Islet of Langerhans (tissue), 1 donor: ENCODE measurements around the gene ARHGEF3.

Experiments used
- FAIRE-seq: peaks from one replicate; lab custom pipeline; 2011; peaks lifted over from hg19 to GRCh38; lab: Jason Lieb, UNC

Gene ARHGEF3, protein sequence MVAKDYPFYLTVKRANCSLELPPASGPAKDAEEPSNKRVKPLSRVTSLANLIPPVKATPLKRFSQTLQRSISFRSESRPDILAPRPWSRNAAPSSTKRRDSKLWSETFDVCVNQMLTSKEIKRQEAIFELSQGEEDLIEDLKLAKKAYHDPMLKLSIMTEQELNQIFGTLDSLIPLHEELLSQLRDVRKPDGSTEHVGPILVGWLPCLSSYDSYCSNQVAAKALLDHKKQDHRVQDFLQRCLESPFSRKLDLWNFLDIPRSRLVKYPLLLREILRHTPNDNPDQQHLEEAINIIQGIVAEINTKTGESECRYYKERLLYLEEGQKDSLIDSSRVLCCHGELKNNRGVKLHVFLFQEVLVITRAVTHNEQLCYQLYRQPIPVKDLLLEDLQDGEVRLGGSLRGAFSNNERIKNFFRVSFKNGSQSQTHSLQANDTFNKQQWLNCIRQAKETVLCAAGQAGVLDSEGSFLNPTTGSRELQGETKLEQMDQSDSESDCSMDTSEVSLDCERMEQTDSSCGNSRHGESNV

DNA sequence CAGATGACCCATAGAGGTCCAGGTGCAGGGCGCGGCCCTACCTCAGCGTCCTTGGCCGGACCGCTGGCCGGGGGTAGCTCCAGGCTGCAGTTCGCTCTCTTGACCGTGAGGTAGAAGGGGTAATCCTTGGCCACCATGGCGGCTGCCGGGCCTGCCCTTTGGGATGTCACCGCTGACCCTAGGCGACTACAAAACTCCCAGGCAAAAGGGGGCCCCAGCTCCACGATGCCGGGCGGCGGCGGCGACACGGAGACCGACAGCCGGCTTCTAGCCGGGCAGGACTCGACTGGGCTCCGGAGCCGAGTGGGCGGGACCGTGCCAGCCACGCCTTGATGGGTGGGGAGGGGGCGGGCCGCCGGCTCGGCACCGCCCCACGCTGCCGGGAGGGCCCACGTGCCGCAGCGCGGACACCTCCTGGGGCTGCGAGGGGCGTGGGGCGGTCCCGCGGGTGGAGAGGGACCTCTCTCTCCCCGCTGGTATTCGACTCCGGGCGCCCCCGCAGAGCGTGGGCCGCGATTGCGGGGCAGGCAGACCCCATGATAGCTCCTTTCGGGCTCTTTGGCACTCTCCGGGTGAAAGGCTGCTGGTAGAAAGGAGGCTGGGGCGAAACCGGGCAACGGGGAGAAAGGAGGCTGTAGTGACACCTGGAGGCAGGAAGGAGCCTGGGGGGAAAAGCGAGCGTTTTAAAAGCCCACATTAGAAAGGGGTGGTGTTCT is at the start of gene ARHGEF3:
TSS of gene ARHGEF3 (minus strand) at position 288 of the 716 bp plus-strand sequence. CDS start at position 137, 151 bp downstream.
- FAIRE-seq, result no peak

DNA sequence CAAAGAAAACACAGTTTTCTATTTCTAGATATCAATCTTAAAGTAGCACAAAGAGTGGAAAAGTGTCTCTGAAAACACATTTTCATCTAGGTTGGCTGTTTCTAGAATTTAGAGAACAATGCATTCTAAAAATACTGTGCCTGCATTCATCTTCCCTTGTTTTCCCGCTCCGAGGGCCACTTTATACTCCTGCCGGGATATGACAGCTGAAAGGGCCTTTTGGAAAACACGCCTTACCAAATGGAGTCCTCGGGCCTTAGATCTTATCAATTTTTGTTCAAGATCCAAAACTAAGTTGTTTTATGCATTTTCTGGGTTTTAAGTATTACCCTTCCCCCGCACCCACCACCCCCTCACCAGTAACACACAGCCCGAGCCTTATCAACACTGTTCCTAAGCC is 47.9 kb upstream of the ARHGEF3 start:
- no peak for FAIRE-seq

DNA sequence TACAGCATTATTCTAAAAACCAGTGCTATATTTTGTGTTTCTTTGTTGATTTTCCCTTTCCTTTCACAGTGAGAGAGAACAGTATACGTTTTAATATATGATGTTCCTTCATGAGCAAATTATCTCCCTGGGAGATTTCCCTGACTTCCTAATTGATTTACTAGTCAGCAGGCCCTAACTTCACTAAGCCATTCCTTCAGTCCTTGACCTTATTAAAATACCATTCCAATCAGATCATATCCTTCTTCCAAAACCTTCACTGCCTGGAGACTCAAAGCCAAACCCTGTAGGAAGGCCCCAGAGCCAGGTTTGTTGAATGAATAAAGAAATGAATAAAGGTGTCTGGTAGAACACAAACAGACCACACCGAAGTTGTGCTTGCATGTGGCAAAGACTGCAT is 43.8 kb upstream of the ARHGEF3 start:
- no peak for FAIRE-seq

DNA sequence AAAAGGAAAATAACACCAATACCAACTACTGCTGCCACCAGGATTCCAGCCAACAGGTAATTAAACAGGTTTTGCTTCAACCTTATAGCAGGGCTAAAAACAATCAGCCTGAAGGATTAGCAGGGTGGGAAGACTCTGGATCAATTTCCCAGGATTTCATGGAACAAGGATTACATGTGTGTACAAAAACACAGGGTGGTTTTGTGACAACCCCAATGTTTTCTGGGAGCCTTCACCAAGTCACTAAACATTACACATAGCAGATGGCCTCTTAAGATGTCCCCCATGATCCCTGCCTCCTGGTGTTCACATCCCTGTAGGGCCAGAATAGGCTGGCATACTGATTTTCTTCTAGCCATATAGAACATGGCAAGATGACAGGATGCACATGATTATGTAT is 42.8 kb upstream of the ARHGEF3 start:
- no peak for FAIRE-seq

DNA sequence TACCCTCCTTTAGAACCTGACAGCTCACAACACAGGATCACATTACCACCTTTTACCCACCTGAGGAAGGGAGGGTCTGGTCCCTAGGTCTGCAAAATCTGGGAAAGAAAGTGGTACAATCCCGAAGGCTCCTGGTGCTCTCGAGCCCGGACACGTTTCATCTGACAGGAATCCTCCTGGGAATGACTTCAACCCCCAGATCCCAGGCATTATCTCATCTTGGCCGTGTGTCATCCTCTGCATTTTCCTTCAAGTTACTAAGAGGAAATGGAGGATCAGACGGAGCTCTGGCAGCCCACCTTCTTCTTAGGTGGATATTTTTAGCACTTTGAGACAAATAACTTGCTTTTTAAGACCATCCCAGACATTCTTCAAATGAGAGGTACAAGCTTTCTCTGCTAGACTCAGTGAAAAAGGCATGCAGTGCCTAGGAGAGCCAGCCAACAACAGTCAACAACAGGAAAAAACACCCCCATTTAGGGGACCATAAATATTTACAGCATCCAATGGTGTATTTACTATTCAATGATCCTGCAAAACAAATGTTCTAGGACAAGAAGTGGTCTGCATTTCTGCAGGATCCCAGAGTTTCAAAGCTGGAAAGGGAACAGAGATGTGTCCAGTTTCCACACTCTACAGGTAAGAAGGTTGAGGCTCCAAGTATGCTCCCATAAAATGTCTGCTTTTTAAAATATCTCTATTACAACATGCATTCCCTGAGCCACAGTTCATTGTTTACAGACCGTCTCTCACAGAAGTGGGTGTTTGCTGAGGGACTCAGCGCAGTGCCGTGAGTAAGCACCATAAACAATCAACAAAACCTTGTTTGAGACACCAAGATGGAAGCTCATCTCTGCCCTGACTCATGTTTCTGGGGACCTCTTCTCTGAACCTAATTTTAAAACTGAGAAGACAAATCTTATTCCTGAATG is 38.3 kb upstream of the ARHGEF3 start:
- FAIRE-seq, result no peak

DNA sequence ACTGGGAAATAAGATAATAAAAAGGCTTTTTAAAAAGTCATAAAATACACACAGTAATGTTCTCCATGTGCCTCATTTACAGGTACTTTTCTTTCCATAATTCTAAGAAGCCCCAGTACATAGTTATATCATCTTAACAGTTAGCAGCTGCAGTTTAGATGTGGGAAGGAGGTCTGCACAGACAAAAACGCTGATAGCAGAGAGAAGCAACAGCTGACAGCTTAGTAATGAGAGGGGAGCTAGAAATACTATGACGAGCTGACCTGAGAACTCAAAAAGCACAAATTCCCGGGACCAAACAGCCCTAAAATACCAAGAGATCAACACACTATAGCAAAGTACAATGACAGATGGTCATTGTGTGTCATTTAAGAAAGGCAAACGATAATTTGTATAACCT is 36.7 kb upstream of the ARHGEF3 start:
- FAIRE-seq, result no peak

DNA sequence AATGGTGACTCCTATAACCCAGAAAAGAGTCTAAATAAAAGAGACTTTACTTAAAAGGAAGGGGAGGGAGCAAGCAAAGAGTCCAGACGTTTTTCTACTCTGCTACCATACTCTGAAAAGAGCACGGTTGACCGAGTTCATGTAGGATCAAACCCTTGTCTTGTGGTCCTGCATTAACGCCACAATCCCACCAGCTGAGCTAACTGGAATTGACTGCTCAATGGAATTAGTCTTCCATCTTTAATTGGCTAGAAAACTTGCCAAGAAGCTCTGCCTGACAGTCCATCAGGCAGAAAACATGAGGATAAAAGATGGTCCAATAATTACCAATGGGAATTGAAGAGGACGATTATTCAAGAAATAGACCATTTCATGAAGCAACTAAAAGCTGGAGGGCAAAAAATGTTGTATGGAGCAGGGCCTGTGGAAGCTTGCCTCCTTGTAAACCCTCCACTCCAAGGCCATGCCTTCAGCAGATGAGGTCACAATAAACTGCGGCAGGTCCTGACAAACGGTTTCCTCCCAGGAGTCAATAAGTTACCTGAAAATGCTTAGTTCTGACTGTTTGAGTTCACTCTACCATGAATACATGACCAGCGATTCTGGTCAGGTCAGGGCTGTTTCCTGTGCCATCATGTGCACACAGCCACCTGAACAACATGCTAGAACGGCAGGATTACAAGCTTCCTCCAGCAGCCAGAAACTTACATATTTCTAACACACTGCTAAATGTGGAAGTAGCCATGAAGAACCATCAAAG is 35.6 kb upstream of the ARHGEF3 start:
- peak; percentile 13 for FAIRE-seq

DNA sequence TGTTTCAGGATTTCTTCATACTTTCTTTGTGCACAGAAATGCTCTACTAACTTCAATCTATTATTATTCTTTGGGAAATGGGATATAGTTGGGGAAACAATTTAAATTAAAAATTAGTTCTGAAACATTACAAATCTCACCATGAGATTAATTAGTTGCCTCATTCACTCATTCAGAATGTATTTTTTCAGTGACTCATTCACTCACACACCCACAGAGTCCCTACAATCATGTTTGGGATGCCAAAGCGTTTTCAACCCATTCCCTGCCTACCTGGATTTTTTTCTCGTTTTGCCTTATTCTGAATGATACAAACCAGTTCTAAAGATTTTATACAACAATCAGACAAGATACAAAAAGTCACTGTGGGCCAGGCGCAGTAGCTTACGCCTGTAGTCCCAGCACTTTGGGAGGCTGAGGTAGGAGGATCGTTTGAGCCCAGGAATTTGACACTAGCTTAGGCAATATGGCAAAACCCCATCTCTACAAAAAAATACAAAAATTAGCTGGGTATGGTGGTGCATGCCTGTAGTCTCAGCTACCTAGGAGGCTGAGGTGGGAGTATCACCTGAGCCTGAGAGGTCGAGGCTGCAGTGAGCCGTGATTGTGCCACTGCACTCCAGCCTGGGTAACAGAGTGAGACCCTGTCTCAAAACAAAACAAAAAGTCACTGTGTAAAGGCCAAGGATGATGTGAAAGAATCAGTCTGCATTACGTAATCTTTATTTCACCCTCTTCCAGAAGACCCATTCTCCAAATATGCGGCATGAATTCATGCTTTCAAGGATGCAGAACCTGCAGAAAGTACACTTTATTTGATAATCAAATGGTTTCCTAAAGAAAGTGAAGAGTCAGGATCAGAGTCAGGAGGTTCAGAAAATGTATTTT is 34.8 kb upstream of the ARHGEF3 start:
- no peak for FAIRE-seq

DNA sequence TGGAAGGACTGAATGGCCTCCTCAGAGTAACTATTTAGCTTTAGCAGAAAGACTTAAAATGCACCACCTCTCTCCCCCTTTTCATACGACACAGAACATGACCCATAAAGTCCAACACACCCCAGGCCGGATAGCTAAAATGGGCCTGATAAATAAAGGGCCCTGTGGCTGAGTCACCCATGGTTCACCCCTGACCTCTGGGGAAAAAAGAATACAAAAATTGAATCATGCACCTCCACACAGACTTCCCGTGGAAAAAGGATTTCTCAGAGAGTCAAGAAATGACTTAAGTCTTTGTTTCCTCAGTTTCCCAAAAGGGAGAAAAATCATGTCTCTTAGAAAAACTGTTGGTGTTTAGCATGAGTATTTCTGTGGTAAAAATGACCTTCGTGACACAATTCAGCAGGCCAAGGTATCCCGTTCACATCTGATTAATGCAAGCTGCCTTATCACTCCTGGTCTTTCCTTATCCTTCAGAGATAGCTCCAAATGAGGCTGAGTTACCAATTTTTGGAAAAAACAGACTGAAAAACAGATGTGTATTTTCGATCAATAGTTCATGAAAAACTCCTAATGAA is 34.0 kb upstream of the ARHGEF3 start:
- no peak for FAIRE-seq

DNA sequence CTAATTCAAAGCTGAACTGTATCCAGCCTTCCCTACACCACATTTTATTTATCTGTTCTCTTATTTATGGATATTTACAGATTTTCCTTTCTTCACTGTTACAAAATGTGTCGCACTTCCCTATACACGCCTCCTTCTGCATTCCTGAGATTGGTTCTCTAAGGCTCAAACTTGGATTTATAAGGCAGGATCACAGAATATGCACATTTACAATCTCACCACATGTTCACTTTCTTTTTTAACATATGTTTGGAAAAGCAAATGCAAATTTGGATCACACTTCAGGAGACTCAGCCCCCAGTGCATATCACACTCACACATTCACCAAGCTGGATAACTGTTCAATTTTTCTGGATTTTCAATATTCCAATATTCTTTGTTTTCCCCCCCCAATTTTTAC is 31.8 kb upstream of the ARHGEF3 start:
- no peak for FAIRE-seq

DNA sequence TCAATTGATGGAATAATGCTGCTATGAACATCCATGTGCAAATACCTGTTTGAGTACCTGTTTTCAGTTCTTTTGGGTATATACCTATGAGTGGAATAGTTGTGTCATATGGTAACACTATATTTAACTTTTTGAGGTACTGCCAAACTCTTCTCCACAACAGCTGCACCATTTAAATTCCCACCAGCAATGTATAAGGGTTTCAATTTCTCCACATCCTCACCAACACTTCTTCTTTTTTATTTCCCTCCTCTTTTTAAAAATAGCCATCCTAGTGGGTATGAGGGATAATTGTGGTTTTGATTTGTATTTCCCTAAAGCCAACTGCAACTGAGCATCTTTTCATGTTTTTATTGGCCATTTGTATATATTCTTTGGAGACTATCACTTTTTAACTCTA is 31.3 kb upstream of the ARHGEF3 start:
- no peak for FAIRE-seq

DNA sequence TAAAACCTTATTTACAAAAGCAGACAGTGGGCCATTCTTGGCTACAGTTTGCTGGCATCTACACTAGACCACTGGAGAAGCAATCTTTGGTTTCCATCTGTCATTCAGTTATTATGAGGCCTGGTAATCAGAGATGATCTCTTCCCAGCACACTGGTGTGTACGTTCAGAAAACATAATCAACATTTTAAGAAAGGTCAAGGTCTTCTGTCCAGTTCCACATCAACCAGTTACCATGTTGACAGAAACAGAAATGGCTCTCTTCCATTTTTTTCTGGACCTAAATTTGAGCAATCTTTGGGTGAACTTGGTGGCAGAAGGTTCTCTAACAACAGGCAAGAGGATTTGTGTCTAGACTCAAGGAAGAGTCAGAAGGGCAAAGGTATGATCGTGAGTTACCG is 29.8 kb upstream of the ARHGEF3 start:
- no peak for FAIRE-seq

DNA sequence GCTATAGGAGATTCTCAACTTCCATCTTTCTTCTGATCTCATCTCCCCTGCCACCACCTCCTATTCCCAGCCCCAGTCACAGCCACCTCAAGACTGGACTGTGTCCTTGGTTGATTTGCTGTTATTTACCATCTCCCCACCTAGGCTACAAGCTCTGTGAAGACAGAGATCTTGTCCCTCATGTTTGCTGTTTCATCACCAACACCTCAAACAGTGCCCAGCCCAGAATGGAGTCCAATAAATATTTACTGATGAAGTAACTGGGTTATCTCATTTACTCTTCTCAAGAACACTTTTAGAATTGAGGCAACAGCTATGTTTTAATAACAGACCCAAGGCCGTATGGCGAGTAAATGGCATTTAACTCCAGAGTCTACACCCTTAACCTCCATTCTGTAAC is 29.1 kb upstream of the ARHGEF3 start:
- FAIRE-seq, result no peak

DNA sequence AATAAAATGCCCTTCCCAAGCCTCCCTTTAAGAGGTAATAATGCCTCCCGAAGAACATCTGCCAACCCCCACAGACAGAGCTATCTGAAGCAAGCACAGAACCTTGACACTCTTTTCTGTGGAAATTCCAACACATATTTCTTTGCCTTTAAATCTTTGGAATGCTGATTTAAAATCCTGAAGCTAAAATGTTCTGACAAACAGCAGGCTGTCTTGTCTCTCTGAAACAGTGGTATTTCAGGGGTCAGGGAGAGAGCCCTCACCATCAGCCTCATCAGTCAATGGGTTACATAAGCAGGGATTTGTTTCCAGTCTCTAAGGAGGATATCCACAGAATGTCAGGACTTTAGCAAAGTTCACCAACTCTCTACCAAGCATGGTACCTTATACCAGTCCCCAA is 27.8 kb upstream of the ARHGEF3 start:
- FAIRE-seq, result no peak

DNA sequence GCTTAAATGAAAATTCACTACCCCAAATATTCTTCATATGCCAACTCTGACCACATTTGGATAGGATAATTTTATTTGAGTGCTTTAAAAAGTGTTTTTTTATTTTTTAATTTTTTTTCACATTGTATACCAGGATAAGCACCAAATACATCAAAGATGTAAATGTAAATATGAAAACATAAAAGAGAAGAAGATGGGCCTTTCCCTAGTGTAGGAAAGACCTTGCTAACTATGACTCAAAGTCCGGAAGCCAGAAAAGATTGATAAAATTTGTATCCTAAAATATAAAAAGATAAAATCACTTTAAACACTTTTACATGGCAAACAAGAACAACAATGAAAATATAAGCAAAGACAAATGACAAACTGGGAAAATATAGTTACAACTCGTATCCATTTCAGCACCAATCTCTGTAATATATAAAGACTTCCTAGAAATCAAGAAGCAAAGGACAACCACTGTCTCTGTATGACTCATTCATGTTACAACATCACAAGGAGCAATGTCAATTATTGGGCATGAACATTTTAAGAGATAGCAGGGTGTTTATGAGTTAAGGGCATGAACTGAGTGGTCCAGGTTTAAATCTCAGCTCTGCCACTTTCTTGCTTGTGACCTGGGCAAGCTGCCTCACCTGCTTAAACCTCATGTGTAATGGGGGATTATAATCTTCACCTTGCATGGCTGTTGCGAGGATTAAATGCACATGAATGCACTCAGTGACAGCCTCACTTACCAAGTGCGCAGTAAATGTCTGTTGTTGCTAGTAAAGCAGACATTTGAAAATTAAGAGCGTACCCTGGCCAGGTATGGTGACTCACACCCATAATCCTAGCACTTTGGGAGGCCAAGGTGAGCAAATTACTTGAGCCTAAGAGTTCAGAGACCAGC is 25.3 kb upstream of the ARHGEF3 start:
- FAIRE-seq, result no peak

DNA sequence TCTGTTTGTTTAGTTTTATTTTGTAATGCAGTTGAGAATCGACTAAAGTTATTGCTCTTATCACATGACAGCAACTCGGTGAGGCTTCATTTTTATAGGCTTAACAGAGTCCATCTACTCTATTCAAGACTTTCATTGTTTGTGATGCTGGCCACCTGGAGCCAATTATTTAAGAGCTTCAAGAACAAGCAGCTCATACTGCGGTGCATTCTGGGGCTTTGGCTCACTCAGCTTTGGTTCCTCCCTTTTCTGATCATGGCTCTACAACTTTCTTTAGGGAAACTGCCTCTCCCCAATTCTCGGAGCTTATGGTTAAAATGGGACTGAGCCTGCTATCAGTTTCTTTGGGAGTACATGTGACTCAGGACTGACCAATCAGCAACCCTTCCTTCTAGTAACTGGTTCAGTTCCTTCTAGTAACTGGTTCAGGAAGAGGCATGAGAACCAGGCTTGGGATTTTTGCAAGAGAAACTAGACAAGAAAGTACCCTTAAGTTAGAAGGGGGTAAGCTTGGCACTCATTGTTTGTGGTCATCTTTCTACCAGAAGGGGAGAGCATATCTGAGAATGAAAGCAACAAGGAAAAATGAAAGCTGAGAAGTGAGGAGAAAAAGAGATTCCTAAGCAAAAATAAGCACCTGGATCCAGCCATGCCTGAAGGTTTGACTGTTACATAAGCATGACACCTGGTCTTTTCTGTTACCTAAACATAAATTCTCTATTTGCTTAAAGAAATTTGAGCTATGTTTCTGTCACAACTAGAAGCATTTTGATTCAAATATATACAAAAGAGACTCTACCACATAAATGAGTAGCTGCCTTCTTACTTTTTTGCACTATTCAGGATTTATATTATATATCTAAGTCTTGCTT is 24.1 kb upstream of the ARHGEF3 start:
- FAIRE-seq, result no peak

DNA sequence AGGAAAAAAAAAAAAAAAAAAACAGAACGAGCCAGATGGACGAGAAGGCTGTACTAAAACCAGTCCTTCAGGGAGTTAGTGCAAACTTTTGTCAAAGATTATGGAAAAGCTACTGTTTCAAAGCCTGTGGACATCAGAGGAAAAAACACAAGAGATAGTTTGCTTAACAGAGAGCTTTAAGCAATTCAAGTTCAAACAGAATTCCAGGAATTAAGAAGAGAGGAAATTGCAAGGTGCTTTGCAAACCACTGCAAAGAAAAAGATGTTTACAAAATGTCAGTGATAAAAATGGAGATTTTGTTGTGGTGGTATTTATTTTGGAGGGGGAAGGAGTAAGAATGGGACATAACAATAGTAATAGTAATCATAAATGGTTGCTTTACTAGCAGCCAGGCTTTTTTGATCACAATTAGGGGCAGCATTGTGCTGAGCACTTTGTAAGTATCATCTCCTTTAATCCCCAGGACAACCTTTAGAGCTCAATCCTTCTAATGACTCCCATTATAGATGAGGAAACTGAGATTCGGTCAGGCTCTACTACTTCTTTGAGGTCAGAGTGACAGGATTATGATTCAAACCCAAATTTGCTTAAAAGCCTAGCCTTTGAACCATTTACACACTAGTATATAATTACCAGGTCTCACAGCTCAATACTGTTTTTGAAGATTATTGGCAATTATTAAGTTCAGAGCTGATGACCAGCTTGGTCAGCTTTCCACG is 22.4 kb upstream of the ARHGEF3 start:
- no peak for FAIRE-seq
